ENCODE results near the gene AKT1S1.
"Not testable (repeated sequence)": the region's sequence is repeated elsewhere in the genome, so short reads cannot be mapped to it uniquely, and the experiment has no call there.

The AKT1S1 gene

DNA sequence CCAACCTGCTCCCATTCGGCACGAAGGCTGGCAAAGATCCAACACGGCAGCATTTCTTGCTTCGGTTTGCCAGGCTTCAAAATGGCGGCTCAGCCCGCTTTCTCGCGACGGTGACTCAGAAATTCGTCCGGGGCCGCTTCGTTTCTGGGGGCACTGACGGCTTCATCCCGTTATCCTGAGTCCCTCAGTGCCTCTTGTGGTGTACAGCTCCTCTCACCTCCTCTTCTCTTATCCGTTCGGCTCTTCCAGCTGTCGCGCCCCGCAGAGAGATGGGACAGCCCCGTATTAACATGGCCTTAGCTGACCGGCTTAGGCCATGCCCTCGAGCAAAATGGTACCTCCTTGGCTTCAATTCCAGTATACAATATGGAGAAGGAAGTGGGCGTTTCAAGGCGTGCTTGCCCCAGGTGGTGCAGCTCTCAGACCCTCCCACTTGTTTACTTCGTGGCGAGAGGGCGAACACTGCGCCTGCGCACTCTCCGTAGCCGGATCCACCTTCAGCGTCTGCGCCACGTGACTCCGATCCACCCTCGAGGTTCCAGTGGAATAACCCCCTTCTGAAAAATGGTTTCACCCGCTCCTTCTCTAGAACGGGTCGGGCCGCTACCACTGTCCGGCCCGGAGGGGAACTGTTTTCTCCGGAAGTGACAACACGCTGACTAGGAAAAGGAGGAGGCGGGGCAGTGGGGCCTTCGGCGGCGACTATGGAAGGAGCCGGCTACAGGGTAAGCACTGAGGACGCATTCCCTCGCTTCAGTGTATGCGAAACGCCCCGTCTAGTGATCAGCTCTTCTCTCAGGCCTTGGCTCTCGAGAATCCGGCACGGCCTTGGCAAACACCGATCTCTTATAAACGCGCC lies at the start of gene AKT1S1, which contains the start of gene TBC1D17:
TSS of gene AKT1S1 (minus strand) at position 336 of the 859 bp plus-strand sequence. CDS start 4,060 bp downstream, outside the sequence.
TSS of gene TBC1D17 (plus strand) at position 683 of the 859 bp plus-strand sequence. CDS start at position 705, 22 bp downstream.
- DNase-seq: peak; percentile 99

- no peak for DNase-seq
These were observed 49.4 kb upstream of the AKT1S1 start for GRCh38 chr19:49926515-49926914.

GRCh38 chr19:49925486-49925885 lies 48.3 kb upstream of the AKT1S1 start:
- no peak for DNase-seq

- not testable (repeated sequence) for DNase-seq
These were observed 47.7 kb upstream of the AKT1S1 start for GRCh38 chr19:49924881-49925210.

GRCh38 chr19:49924004-49924880 lies 47.1 kb upstream of the AKT1S1 start:
- DNase-seq: no peak

GRCh38 chr19:49923055-49924003 lies 46.2 kb upstream of the AKT1S1 start:
- no peak for DNase-seq

- no peak for DNase-seq
These were observed 45.0 kb upstream of the AKT1S1 start for GRCh38 chr19:49921871-49922795.

DNA sequence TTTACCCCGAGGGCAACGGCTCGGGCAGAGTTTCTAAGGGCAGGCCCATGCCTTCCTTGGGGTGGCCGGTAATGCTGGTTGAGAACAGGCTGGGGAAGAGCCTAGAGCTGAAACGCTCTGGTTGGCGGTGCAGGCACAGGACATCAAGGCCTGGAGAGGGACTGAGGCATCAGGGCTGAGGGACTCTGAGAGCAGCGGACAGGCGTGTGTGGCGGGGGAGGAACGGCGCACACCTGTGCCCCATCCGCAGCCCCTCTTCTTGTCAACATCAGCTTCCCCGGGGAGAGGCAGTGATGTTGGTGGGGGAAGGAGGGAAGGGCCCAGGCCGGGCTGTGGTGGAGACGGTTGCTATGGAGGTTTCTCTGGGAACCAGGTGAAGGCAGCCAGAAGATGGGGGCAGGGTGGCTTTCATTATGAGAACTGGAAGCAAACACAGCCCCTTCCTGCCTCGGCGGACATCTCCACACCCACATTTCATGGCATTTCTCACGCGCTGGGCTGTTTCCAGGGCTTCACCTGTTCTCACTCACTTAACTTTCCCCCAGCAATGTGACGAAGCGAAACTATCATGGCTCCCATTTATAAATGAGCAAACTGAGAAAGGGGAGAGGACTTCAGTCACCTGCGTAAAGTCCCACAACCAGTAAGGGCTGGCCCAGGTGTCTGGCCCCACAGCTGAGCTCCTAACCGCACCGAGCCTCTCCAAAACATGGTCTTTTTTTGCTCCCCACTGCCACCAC lies 43.6 kb upstream of the AKT1S1 start:
- DNase-seq: peak in 1 of 2 experiments; percentile 9

GRCh38 chr19:49918089-49918488 lies 40.9 kb upstream of the AKT1S1 start:
- no peak for DNase-seq

DNA sequence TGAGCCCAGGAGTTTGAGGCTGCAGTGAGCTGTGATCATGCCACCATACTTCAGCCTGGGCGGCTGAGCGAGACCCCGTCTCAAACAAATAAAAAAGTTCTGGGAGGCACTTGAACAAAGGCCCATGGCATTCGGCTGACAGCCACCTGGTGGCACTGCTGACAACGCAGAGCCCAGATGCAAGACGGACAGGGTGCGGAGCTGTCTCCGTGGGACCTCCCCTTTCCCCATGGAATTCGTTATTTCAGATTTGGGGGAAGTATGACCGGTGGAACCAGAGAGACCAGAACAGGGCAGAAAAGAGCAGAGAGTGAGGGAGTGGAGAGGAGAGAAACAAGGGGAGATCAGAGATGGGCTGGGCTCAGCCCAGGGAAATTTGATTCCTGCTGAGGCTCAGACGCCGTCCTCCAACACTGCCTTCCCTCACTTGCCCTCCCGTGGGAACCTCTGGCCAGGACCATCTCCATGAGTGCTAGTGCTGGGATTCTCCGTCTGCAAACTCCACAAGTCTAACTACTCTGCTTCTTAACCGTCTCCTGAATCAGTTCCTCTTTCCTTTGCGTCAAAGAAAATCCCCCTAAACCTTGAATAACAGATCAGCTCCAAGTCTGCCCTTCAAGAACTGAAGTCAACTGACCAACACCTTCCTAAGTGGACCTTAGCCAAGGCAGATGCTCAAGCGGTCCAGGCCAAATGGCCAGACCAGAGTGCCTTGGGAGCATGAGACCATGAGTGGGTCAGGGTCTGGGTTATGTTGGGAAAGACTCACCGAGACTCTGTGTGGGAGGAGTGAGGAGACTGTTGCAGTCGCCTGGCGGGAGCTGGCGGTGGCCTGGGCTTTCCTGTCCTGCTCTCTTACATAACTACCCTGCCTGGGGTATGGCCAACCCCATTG lies 39.9 kb upstream of the AKT1S1 start:
- DNase-seq: no peak

DNA sequence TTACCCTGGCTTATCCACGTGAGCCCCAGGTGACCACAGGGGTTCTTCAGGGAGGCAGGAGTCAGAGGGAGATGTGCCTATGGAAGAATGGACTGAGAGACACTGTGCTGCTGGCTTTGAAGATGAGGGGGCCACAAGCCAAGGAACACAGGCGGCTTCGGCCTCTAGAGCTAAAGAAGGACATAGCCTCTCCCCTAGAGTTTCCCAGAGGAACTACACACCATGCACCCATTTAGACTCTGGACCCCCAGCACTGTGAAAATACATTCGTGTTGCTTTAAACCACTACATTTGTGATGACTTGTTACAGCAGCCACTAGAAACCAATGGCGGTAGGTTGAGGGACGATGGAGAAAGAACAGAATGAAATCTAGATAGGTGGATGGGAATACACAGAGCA lies 38.1 kb upstream of the AKT1S1 start:
- DNase-seq: no peak

- no peak for DNase-seq
These were observed 36.6 kb upstream of the AKT1S1 start for GRCh38 chr19:49913720-49914119.

- DNase-seq: no peak
These were observed 36.0 kb upstream of the AKT1S1 start for GRCh38 chr19:49912965-49913685.

DNA sequence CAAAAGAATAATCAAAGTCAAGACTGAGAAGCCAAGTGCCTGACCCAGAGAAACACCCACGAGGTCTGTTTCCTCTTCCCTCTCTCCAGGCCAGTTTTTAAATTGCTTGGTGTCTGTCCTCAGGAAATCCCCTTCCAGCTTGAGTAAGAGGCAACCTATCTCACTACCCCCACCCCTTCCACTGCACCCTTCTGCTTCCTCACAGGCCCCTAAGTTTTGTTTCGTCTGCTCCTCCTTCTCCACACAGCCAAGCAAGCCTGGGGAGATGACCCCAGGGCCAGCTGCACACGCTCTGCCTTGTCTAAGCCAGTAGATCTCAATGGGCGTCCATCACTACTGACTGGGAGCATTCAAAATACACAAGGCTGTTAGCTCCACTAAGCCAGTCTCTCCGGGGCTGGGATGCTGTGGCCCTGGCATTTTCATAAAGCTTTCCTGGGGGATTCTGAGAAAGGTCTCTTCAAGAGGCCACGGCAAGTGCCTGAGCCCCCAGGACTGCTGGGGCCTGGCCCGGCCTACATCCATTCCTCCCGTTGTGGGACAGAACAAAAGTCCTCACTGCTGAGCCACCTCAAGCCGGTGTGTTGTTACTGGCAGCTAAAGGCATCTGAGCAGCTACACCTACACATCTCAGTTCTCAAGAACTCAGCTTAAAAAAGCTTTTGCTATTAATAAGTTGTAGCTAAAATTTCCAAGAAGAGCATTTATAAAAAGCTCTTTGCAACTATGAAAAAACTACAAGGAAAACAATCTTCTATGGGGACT lies 34.4 kb upstream of the AKT1S1 start:
- no peak for DNase-seq

DNA sequence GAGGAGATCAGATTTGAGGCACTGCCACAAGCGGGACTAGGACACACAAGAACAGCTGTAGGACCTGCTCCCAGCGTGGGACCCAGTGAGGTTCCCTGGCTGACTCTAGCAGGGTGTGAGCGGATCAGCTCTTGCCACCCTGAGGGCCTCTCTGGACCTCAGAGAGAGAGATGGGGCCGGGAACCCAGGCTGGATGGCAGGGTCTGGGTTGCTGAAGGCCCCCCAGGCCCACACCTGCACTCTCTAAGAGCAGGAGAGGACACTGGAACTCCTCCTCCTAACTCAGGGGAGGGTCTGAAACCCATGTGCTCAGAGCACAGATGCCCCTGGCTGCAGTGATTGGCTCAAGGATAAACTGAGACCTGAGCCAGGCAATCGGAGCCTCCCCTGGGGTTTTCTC lies 33.0 kb upstream of the AKT1S1 start:
- DNase-seq: no peak

- no peak for DNase-seq
These were observed 31.6 kb upstream of the AKT1S1 start for GRCh38 chr19:49908480-49909420.

All from NCI-H2081 (cell line).